Stomach (tissue), 4 donors: Measurements from ENCODE around the gene AANAT.

Experiments used
- POLR2AphosphoS5 ChIP-seq, 3 donors: sonication (generic); formaldehyde crosslinking; IDR thresholded peaks; one replicate each; pipeline ENCODE4 v1.6.1; 2016; ENCODE audit warnings: antibody characterized with exemption in 3 of 3
- TF ChIP-seq, protein P1 (sequence below), 7 experiments: fragments of 450-650 bp in 4 of 7; fragments of 200-600 bp in 3 of 7; sonication (generic) in 3 of 7; IDR thresholded peaks; one replicate each; pipeline ENCODE4 v1.5.1; 2016 to 2019; ENCODE audit warnings: antibody characterized with exemption in 7 of 7, control low read depth in 2 of 7, mild to moderate bottlenecking in 1 of 7

DNA sequence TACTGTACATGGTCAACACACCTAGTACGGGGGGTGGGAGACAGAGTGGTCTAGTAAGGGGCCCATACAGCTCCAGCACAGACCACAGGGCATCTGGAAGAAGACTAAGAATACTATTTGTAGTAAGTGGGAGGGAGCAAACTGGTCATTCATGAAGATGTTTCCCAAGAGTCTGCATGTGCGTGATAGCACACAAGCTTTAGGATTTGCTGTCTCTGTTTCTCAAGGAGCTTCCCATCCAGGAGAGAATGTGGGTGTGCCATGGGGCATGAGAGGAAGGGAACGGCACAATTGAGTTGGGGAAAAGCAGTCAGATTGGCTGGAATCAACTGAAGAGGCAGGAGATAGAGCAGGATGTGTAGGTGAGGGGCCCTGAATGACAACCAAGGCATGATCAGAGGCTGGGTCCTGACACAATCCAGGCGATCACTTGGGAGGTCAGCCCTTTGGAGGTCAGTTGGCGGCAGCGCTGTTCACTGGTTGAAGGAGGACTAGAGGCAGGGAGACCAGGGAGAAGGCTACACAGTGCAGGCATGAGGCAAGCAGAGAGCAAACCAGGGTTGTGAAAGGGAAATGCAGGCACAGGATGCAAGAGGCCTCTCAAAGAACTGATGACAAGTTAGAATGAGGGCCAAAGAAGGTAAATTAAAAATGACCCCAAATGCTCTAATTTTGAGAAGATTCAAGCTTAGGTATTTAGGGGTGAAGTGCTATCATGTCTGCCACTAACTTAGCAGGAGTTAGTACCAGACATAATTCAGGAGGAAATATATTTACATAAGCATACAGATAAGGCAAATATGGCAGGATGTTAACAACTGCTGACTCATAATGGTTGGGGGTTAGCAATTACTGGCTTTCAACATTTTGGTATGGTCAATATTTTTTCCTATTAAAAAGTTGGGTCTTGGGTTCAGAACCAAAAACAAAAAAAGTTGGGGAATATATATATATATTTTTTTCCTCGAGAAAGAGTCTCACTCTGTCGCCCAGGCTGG, 24.8 kb upstream of the AANAT start:
- TF ChIP-seq, protein P1, sequence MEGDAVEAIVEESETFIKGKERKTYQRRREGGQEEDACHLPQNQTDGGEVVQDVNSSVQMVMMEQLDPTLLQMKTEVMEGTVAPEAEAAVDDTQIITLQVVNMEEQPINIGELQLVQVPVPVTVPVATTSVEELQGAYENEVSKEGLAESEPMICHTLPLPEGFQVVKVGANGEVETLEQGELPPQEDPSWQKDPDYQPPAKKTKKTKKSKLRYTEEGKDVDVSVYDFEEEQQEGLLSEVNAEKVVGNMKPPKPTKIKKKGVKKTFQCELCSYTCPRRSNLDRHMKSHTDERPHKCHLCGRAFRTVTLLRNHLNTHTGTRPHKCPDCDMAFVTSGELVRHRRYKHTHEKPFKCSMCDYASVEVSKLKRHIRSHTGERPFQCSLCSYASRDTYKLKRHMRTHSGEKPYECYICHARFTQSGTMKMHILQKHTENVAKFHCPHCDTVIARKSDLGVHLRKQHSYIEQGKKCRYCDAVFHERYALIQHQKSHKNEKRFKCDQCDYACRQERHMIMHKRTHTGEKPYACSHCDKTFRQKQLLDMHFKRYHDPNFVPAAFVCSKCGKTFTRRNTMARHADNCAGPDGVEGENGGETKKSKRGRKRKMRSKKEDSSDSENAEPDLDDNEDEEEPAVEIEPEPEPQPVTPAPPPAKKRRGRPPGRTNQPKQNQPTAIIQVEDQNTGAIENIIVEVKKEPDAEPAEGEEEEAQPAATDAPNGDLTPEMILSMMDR (IDR thresholded peaks at IDR 0.05): no peak
- no peak for TF ChIP-seq POLR2AphosphoS5 (IDR thresholded peaks at IDR 0.05)
